Panc1 (cell line): Measurements from ENCODE around the gene CT45A10. TPM values are rescaled to one million over a fixed set of nuclear protein-coding genes. Genes with fewer than 3 reads are reported as not detected.
"Not testable (repeated sequence)": the region's sequence is repeated elsewhere in the genome, so short reads cannot be mapped to it uniquely, and the experiment has no call there.

Experiments
- ATAC-seq: fragments of 200-7000 bp; cut with Tn5 transposase; 2 replicates; pipeline ENCODE4 v1.9.1; 2020; ENCODE audit warnings: mild to moderate bottlenecking, moderate library complexity
- BruUV-seq: library from RNA; stranded (reverse); fragments of 400-500 nt; replicated peaks from 2 replicates; lab custom pipeline; 2021; lab: Mats Ljungman, UMichigan
- CTCF ChIA-PET: fragments of 300-600 bp; sonication (Branson Sonifier 250); formaldehyde crosslinking; loops from one replicate; lab custom pipeline; 2022; ENCODE audit warnings: antibody characterized with exemption; lab: Charles Lee
- POLR2A ChIA-PET: fragments of 300-600 bp; sonication (Branson Sonifier 250); formaldehyde crosslinking; loops from one replicate; lab custom pipeline; 2022; ENCODE audit warnings: antibody characterized with exemption; lab: Charles Lee
- DNase-seq: peaks from one replicate; pipeline ENCODE4 v3.0.0-alpha.2; 2010; ENCODE audit warnings: low read depth, low spot score
- H3K27ac ChIP-seq: 2 replicates; pipeline ENCODE4 v1.5.1; 2011; ENCODE audit warnings: mild to moderate bottlenecking, low read length, inconsistent platforms
- H3K27me3 ChIP-seq: fragments of 200-500 bp; sonication (Bioruptor generic); 2 replicates; pipeline ENCODE4 v1.6.0; 2014; ENCODE audit warnings: low read length, inconsistent platforms; ENCODE audit not compliant: control insufficient read depth, insufficient read depth
- H3K36me3 ChIP-seq: fragments of 200-500 bp; sonication (Bioruptor generic); 2 replicates; pipeline ENCODE4 v1.5.1; 2014; ENCODE audit warnings: inconsistent platforms, mild to moderate bottlenecking, low read length, moderate library complexity; ENCODE audit not compliant: control insufficient read depth, insufficient read depth
- H3K4me1 ChIP-seq: 2 replicates; pipeline ENCODE4 v1.5.1; 2011; ENCODE audit warnings: inconsistent platforms, mild to moderate bottlenecking, low read length, moderate library complexity; ENCODE audit not compliant: control insufficient read depth, insufficient read depth
- H3K4me3 ChIP-seq, 2 experiments: 2 replicates each; pipeline ENCODE4 v1.5.1; 2011 to 2012; ENCODE audit warnings: low read depth in 2 of 2, low read length in 2 of 2, mild to moderate bottlenecking in 2 of 2, inconsistent platforms in 1 of 2, moderate library complexity in 1 of 2
- H3K9me3 ChIP-seq: fragments of 200-500 bp; sonication (Bioruptor generic); 2 replicates; pipeline ENCODE4 v1.5.1; 2014; ENCODE audit warnings: low read depth, mild to moderate bottlenecking, inconsistent platforms, low read length, moderate library complexity; ENCODE audit not compliant: control insufficient read depth, insufficient read depth
- CTCF ChIP-seq: fragments of 450-650 bp; IDR thresholded peaks from 2 replicates; pipeline ENCODE4 v1.5.1; 2017; ENCODE audit warnings: mild to moderate bottlenecking
- in situ Hi-C: cut with HindIII; loops from 2 replicates; pipeline ENCODE4 v1.10.0; 2016; ENCODE audit warnings: low sequenced_read_pairs, low pct_unique_long_range_greater_than_20kb
- intact Hi-C: fragments of 100-400 bp; cut with micrococcal nuclease; formaldehyde crosslinking; loops from one replicate; pipeline ENCODE4 v1.10.0; 2022; ENCODE audit not compliant: unreplicated experiment
- total RNA-seq: library from RNA; stranded (reverse); gene quantifications from one replicate; pipeline ENCODE4 v1.2.1, GENCODE V29; 2021; ENCODE audit not compliant: unreplicated experiment

Gene CT45A10
- total RNA-seq, 1 experiment from 2014 or later = not detected

- intact Hi-C loops, H3K36me3 ChIP-seq, H3K27me3 ChIP-seq, DNase-seq, H3K9me3 ChIP-seq, POLR2A ChIA-PET, in situ Hi-C loops, H3K4me3 ChIP-seq, H3K4me1 ChIP-seq, ATAC-seq, CTCF ChIA-PET, H3K27ac ChIP-seq, BruUV-seq: not testable (repeated sequence)
- TF ChIP-seq CTCF = peak; percentile 42
Observed at GRCh38 chrX:135888976-135889375, 4.3 kb downstream of the CT45A10 start.

- H3K27ac ChIP-seq, DNase-seq, ATAC-seq, POLR2A ChIA-PET, H3K36me3 ChIP-seq, intact Hi-C loops, CTCF ChIA-PET, BruUV-seq, H3K4me1 ChIP-seq, H3K9me3 ChIP-seq, in situ Hi-C loops, H3K4me3 ChIP-seq, H3K27me3 ChIP-seq: not testable (repeated sequence)
Observed at GRCh38 chrX:135888230-135888629, 5.0 kb downstream of the CT45A10 start.

DNA sequence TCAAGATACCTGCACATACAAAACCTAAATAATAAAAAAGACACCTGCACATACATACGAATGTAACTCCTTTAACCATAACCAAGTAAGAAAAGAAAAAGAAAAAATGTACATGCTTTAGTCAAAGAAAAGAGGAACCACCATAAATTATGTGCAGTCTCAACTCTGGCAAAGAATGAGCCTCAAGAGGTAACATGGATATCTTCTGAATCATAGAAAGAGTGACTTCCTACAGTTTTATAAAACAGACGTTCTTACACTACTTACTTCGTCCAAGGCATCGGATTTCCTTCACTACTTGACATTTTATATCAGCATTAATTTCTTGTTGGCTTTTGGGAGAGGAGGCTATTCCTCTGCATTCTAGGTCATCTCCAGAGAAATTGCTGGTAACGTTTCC is 10.5 kb downstream of the CT45A10 start:
- ATAC-seq, POLR2A ChIA-PET, H3K27ac ChIP-seq, H3K4me1 ChIP-seq, BruUV-seq, H3K4me3 ChIP-seq, H3K9me3 ChIP-seq, DNase-seq, in situ Hi-C loops, H3K27me3 ChIP-seq, intact Hi-C loops, H3K36me3 ChIP-seq, CTCF ChIA-PET: not testable (repeated sequence)

DNA sequence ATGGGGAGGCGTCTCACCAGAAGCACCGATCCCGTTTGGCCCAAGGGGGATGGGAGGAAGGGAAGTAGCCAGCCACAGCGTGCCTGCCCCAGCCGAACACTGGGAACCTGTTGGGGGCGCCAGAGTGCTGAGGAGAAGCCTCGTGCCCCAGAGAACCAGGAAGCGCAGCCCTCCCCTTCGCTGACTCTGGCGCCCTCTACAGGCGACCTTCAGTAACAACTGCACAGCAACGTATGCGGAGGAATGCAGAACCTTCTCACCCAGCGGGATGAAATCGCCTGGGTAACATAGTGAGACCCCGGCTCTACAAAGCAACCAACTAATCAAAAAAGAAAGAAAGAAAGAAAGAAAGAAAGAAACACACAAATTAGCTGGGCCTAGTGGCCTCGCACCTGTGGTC is 21.5 kb downstream of the CT45A10 start, which contains the start of gene CT45A9:
CT45A9 (minus strand) TSS at position 101 of the 400 bp plus-strand sequence. CDS start 3,751 bp downstream, outside the sequence.
- ATAC-seq, H3K9me3 ChIP-seq, in situ Hi-C loops, BruUV-seq, CTCF ChIA-PET, intact Hi-C loops, H3K27ac ChIP-seq, POLR2A ChIA-PET, H3K4me1 ChIP-seq, H3K27me3 ChIP-seq, H3K4me3 ChIP-seq, DNase-seq, H3K36me3 ChIP-seq: not testable (repeated sequence)

DNA sequence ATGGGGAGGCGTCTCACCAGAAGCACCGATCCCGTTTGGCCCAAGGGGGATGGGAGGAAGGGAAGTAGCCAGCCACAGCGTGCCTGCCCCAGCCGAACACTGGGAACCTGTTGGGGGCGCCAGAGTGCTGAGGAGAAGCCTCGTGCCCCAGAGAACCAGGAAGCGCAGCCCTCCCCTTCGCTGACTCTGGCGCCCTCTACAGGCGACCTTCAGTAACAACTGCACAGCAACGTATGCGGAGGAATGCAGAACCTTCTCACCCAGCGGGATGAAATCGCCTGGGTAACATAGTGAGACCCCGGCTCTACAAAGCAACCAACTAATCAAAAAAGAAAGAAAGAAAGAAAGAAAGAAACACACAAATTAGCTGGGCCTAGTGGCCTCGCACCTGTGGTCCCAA is 38.8 kb downstream of the CT45A10 start, which contains the start of gene CT45A8:
CT45A8 (minus strand) TSS at position 101 of the 400 bp plus-strand sequence. CDS start 3,755 bp downstream, outside the sequence.
- H3K27me3 ChIP-seq, POLR2A ChIA-PET, H3K27ac ChIP-seq, H3K4me3 ChIP-seq, H3K4me1 ChIP-seq, ATAC-seq, H3K9me3 ChIP-seq, DNase-seq, BruUV-seq, H3K36me3 ChIP-seq, CTCF ChIA-PET, intact Hi-C loops, in situ Hi-C loops: not testable (repeated sequence)

DNA sequence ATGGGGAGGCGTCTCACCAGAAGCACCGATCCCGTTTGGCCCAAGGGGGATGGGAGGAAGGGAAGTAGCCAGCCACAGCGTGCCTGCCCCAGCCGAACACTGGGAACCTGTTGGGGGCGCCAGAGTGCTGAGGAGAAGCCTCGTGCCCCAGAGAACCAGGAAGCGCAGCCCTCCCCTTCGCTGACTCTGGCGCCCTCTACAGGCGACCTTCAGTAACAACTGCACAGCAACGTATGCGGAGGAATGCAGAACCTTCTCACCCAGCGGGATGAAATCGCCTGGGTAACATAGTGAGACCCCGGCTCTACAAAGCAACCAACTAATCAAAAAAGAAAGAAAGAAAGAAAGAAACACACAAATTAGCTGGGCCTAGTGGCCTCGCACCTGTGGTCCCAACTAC is 56.1 kb downstream of the CT45A10 start, which contains the start of gene CT45A7:
CT45A7 (minus strand) TSS at position 101 of the 400 bp plus-strand sequence. CDS start 3,747 bp downstream, outside the sequence.
- CTCF ChIA-PET, H3K4me1 ChIP-seq, ATAC-seq, BruUV-seq, in situ Hi-C loops, DNase-seq, H3K36me3 ChIP-seq, H3K27me3 ChIP-seq, H3K9me3 ChIP-seq, intact Hi-C loops, H3K4me3 ChIP-seq, H3K27ac ChIP-seq, POLR2A ChIA-PET: not testable (repeated sequence)
